Esophagus squamous epithelium (tissue), 4 donors: ENCODE results near the gene AKR1C1.

Experiments
- CTCF ChIP-seq, 6 experiments: fragments of 450-650 bp in 4 of 6; fragments of 200-600 bp in 2 of 6; sonication (generic) in 2 of 6; IDR thresholded peaks; one replicate each; pipeline ENCODE4 v1.5.1; 2016 to 2019; ENCODE audit warnings: antibody characterized with exemption in 6 of 6, mild to moderate bottlenecking in 4 of 6, moderate library complexity in 4 of 6
- POLR2A ChIP-seq, 4 donors: fragments of 450-650 bp; IDR thresholded peaks; one replicate each; pipeline ENCODE4 v1.6.1; 2017; ENCODE audit warnings: antibody characterized with exemption in 4 of 4, mild to moderate bottlenecking in 4 of 4, moderate library complexity in 3 of 4

GRCh38 chr10:4977025-4977424 lies 13.8 kb downstream of the AKR1C1 start:
- TF ChIP-seq CTCF (IDR thresholded peaks at IDR 0.05) (no peak), POLR2A (IDR thresholded peaks at IDR 0.05) (no peak)
